Measurements from ENCODE around the gene CSRP3. TPM values are rescaled to one million over a fixed set of nuclear protein-coding genes. Genes with fewer than 3 reads are reported as not detected.
A peak's percentile ranks its signal among the peaks of the same experiment; 100 is the strongest.

Gene CSRP3
- total RNA-seq, 6 experiments from 2014 or later: 0.22 to 0.81 TPM; not detected in 4

- 50% methylated on average over 1 of the region's 2 CpGs for WGBS (ENCODE audit: insufficient coverage, low coverage, low lambda C conversion rate, missing lambda C conversion rate)
- Histone ChIP-seq H3K27me3 (peaks cover 0 to 20% of the 10 kb centered on the region in 2 donors), H3K36me3 (no peaks in the 10 kb centered on the region), H3K4me1 (peaks cover 0 to 26% (median 0%) of the 10 kb centered on the region in 4 donors), H3K9me3 (no peaks in the 10 kb centered on the region), H3K27ac (no peak overlapping the region), H3K4me3 (no peak overlapping the region)
- TF ChIP-seq POLR2A (IDR thresholded peaks at IDR 0.05) (no peak), CTCF (IDR thresholded peaks at IDR 0.05) (no peak)
- no peak for DNase-seq
- intact Hi-C loops (cut with DNase I): no loop called here
- ATAC-seq: no peak
Measured at GRCh38 chr11:19244621-19245020, 42.8 kb upstream of the CSRP3 start.

DNA sequence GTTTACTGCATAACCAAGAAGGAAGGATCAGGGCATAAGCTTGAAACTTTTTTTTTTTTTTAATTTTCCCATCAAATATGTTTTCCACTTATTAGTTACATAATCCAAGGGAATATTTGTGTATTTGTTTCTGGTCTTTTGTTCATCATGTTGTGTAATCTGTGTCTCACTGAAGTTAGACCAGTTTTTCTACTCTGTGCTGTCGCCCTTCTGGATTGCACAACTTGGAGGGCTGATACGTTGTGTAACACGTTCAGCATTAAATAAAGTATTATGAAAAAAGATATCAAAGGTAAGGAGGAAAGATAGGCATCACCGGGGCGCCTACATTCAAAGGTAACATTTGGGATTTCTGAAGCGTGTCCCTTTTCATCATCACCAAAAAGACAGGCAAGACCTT lies 42.3 kb upstream of the CSRP3 start:
- intact Hi-C loops (cut with DNase I): no loop called here
- no peak overlapping the region for H3K4me3 ChIP-seq
- DNase-seq: peak in 2 of 3 donors; percentile 24 to 58
- no peaks in the 10 kb centered on the region for H3K9me3 ChIP-seq
- no peaks in the 10 kb centered on the region for H3K36me3 ChIP-seq
- no peak overlapping the region for H3K27ac ChIP-seq
- 41% methylated on average over 6 of the region's 6 CpGs for WGBS (ENCODE audit: insufficient coverage, low coverage, low lambda C conversion rate, missing lambda C conversion rate)
- peaks cover 0 to 26% (median 0%) of the 10 kb centered on the region in 4 donors for H3K4me1 ChIP-seq
- TF ChIP-seq CTCF (IDR thresholded peaks at IDR 0.05) (no peak), POLR2A (IDR thresholded peaks at IDR 0.05) (no peak)
- peak; percentile 20 to 57 (median 43) for ATAC-seq
- peaks cover 0 to 25% of the 10 kb centered on the region in 2 donors for H3K27me3 ChIP-seq

GRCh38 chr11:19243613-19244012 lies 41.8 kb upstream of the CSRP3 start:
- DNase-seq: no peak
- no peak overlapping the region for H3K27ac ChIP-seq
- H3K27me3 ChIP-seq: peaks cover 0 to 26% of the 10 kb centered on the region in 2 donors
- no peak for ATAC-seq
- H3K9me3 ChIP-seq: no peaks in the 10 kb centered on the region
- H3K36me3 ChIP-seq: no peaks in the 10 kb centered on the region
- H3K4me3 ChIP-seq: no peak overlapping the region
- H3K4me1 ChIP-seq: peaks cover 0 to 26% (median 0%) of the 10 kb centered on the region in 4 donors
- intact Hi-C loops (cut with DNase I): no loop called here
- no peak for TF ChIP-seq CTCF (IDR thresholded peaks at IDR 0.05)

DNA sequence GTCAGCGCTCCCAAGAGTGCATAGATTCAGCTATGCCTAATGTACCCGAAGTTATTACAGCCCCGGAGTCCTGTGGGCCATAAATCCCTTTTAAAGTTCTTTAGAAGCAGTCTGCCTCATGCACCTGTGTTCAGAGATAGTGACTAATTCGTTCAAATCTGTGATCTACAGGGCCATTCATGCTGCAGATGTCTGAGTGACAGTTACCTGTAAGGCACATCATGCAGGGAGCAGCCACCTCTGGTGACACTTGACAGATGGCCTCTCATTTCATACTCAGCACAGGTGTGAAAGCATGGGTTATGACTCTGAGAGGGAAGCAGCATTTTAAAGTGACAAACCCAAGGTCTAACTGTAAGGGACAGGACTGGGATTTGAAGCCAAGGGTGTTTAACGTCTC lies 41.4 kb upstream of the CSRP3 start:
- Histone ChIP-seq H3K9me3 (no peaks in the 10 kb centered on the region), H3K4me3 (no peak overlapping the region), H3K27ac (no peak overlapping the region), H3K27me3 (peaks cover 0 to 26% of the 10 kb centered on the region in 2 donors), H3K36me3 (no peaks in the 10 kb centered on the region), H3K4me1 (peaks cover 0 to 26% (median 0%) of the 10 kb centered on the region in 4 donors)
- DNase-seq (no peak), ATAC-seq (no peak)
- 53% methylated on average over 3 of the region's 5 CpGs for WGBS (ENCODE audit: insufficient coverage, low coverage, low lambda C conversion rate, missing lambda C conversion rate)
- TF ChIP-seq CTCF (IDR thresholded peaks at IDR 0.05) (no peak), POLR2A (IDR thresholded peaks at IDR 0.05) (no peak)
- intact Hi-C loops (cut with DNase I): no loop called here

Measured in right lobe of liver (tissue), 6 donors.